Smooth muscle cell (in vitro differentiated cells): ENCODE measurements around the gene RRP9. TPM values are rescaled to one million over a fixed set of nuclear protein-coding genes. Genes with fewer than 3 reads are reported as not detected.

ENCODE experiments used
- DNase-seq: peaks from one replicate; lab custom pipeline; 2025; ENCODE audit not compliant: unreplicated experiment; lab: John Stamatoyannopoulos, UW
- H2AFZ ChIP-seq: fragments of 200-600 bp; sonication (generic); 2 replicates; pipeline ENCODE4 v1.6.0; 2016; ENCODE audit warnings: antibody characterized with exemption, low read depth, mild to moderate bottlenecking
- H3F3A ChIP-seq: fragments of 200-600 bp; sonication (generic); 2 replicates; pipeline ENCODE4 v1.6.0; 2017; ENCODE audit warnings: antibody characterized with exemption, low read depth
- H3K27ac ChIP-seq: fragments of 200-600 bp; sonication (generic); 2 replicates; pipeline ENCODE4 v1.5.1; 2016; ENCODE audit warnings: low read depth, mild to moderate bottlenecking
- H3K27me3 ChIP-seq: fragments of 200-600 bp; sonication (generic); 2 replicates; pipeline ENCODE4 v1.6.1; 2016; ENCODE audit warnings: low read depth, mild to moderate bottlenecking
- H3K36me3 ChIP-seq: fragments of 200-600 bp; sonication (generic); 2 replicates; pipeline ENCODE4 v1.5.1; 2016; ENCODE audit warnings: low read depth
- H3K4me1 ChIP-seq: fragments of 200-600 bp; sonication (generic); 2 replicates; pipeline ENCODE4 v1.5.1; 2016; ENCODE audit warnings: low read depth
- H3K4me2 ChIP-seq: fragments of 200-600 bp; sonication (generic); 2 replicates; pipeline ENCODE4 v1.6.0; 2016; ENCODE audit warnings: mild to moderate bottlenecking
- H3K4me3 ChIP-seq: fragments of 200-600 bp; sonication (generic); 2 replicates; pipeline ENCODE4 v1.5.1; 2016; ENCODE audit warnings: mild to moderate bottlenecking
- H3K79me2 ChIP-seq: fragments of 200-600 bp; sonication (generic); 2 replicates; pipeline ENCODE4 v1.6.0; 2016; ENCODE audit warnings: low read depth, mild to moderate bottlenecking
- H3K9ac ChIP-seq: fragments of 200-600 bp; sonication (generic); 2 replicates; pipeline ENCODE4 v1.6.0; 2016; ENCODE audit warnings: low read depth
- H3K9me3 ChIP-seq: fragments of 200-600 bp; sonication (generic); replicated peaks from 2 replicates; pipeline ENCODE4 v1.5.1; 2016; ENCODE audit warnings: low read depth
- H4K20me1 ChIP-seq: fragments of 200-600 bp; sonication (generic); 2 replicates; pipeline ENCODE4 v1.6.0; 2016; ENCODE audit warnings: low read depth
- CTCF ChIP-seq: fragments of 200-600 bp; sonication (generic); IDR thresholded peaks from 2 replicates; pipeline ENCODE4 v1.5.1; 2017; ENCODE audit warnings: borderline replicate concordance, mild to moderate bottlenecking, antibody characterized with exemption; ENCODE audit not compliant: insufficient read depth, poor library complexity, severe bottlenecking
- WGBS: methylation state at CpG from one replicate; pipeline ENCODE4 v1.1.7; 2016; ENCODE audit warnings: low lambda C conversion rate; 5-methylcytosine and 5-hydroxymethylcytosine counted together
- polyA plus RNA-seq: library from polyadenylated mRNA; unstranded; fragments of >200 nt; fragmentation: Nextera tagmentation; extraction: Ambion mirVana; gene quantifications from 2 replicates; pipeline ENCODE4 v1.2.1, GENCODE V29; 2016
- total RNA-seq: library from RNA; depleted of rRNA; stranded (reverse); fragments of >200 nt; gene quantifications from 2 replicates; pipeline ENCODE4 v1.2.3, GENCODE V29; 2014

Gene RRP9
- total and polyA plus RNA-seq, 2 experiments from 2014 or later = 13.1 to 23.9 TPM

- Histone ChIP-seq H3F3A (no peaks in the 10 kb centered on the region), H3K4me3 (peak overlapping the region; percentile 65), H3K4me1 (no peaks in the 10 kb centered on the region), H4K20me1 (no peaks in the 10 kb centered on the region), H3K36me3 (no peaks in the 10 kb centered on the region), H3K4me2 (peak overlapping the region; percentile 91), H2AFZ (peak overlapping the region; percentile 15), H3K79me2 (peaks cover 24% of the 10 kb centered on the region), H3K9ac (peak overlapping the region; percentile 72), H3K27ac (peak overlapping the region; percentile 24), H3K27me3 (no peaks in the 10 kb centered on the region), H3K9me3 (no peaks in the 10 kb centered on the region)
- DNase-seq = no peak
- no peak for TF ChIP-seq CTCF
- under 1% methylated on average over 20 of the region's 20 CpGs for WGBS
These were observed 274 bp downstream of the RRP9 start for GRCh38 chr3:51941463-51941797.

GRCh38 chr3:51940648-51941462 lies 849 bp downstream of the RRP9 start:
- H3K4me1 ChIP-seq = no peaks in the 10 kb centered on the region
- no peaks in the 10 kb centered on the region for H3K27me3 ChIP-seq
- peak overlapping the region; percentile 15 for H2AFZ ChIP-seq
- DNase-seq = no peak
- H4K20me1 ChIP-seq = no peaks in the 10 kb centered on the region
- no peaks in the 10 kb centered on the region for H3K36me3 ChIP-seq
- no peaks in the 10 kb centered on the region for H3K9me3 ChIP-seq
- peak overlapping the region; percentile 65 for H3K4me3 ChIP-seq
- no peaks in the 10 kb centered on the region for H3F3A ChIP-seq
- WGBS = 34% methylated on average over 13 of the region's 13 CpGs
- peak overlapping the region; percentile 72 for H3K9ac ChIP-seq
- peaks cover 24% of the 10 kb centered on the region for H3K79me2 ChIP-seq
- H3K27ac ChIP-seq = peak overlapping the region; percentile 24
- no peak for TF ChIP-seq CTCF
- peak overlapping the region; percentile 91 for H3K4me2 ChIP-seq

- H3K27ac ChIP-seq = no peak overlapping the region
- TF ChIP-seq CTCF = no peak
- DNase-seq = no peak
- 93% methylated on average over 9 of the region's 9 CpGs for WGBS
- no peaks in the 10 kb centered on the region for H4K20me1 ChIP-seq
- no peaks in the 10 kb centered on the region for H3K36me3 ChIP-seq
- H3K4me1 ChIP-seq = no peaks in the 10 kb centered on the region
- H3F3A ChIP-seq = no peaks in the 10 kb centered on the region
- no peak overlapping the region for H3K4me2 ChIP-seq
- no peak overlapping the region for H3K4me3 ChIP-seq
- H2AFZ ChIP-seq = no peak overlapping the region
- H3K27me3 ChIP-seq = no peaks in the 10 kb centered on the region
- H3K79me2 ChIP-seq = peaks cover 24% of the 10 kb centered on the region
- no peak overlapping the region for H3K9ac ChIP-seq
- H3K9me3 ChIP-seq = no peaks in the 10 kb centered on the region
These were observed 2.8 kb downstream of the RRP9 start for GRCh38 chr3:51938780-51939425.
